ENCODE results near the gene GPR35. TPM values are rescaled to one million over a fixed set of nuclear protein-coding genes. Genes with fewer than 3 reads are reported as not detected.

Gene GPR35
- total and polyA plus RNA-seq, 2 of the 13 experiments (the other 11 are each of a cell fraction or from before 2014, with no cell fraction given), result 27.1 to 44.2 TPM

DNA sequence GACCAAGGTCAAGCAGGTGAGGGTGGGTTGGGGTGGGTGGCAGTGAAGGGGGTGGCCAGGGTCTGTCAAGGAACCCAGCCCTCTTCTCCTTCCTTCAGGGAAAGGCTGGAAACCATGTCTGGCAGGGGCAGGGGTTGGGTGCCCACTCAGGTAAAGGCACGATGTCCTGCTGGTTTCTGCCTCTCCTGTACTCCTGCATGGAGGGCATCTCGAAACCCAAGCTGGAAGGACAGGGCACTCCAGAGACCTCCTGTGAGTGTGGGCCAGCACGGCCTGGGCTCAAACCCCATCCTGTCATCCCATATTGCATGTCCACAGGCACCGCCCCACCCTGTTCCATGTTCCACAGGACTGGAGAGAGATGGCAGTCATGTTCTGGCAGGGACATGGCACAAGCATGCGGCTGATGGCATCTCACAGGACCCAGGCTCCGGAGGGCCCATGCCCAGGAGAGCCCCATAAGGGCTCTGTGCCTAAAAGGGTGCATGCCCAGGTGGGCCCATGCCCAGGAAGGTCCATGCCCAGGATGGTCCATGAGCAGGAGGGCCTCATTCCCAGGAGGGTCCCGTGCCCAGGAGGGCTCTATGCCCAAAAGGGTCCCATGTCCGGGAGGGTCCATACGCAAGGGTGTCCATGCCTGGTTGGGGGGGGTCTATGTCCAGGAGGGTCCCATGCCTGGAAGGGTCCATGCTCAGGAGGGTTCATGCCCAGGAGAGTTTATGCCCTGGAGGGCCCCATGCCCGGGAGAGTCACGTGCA lies 6.4 kb downstream of the GPR35 start (continued):
- TF ChIP-seq TCF12 (IDR thresholded peaks at IDR 0.05), result no peak
- TF ChIP-seq TCF12 (CRISPR knock-in tag; IDR thresholded peaks at IDR 0.05), result no peak
- no peak for TF ChIP-seq HIVEP1 (CRISPR knock-in tag; IDR thresholded peaks at IDR 0.05)
- no peak for TF ChIP-seq CEBPB (IDR thresholded peaks at IDR 0.05; ENCODE audit: borderline replicate concordance, low read depth, low read length)
- TF ChIP-seq, protein P1, sequence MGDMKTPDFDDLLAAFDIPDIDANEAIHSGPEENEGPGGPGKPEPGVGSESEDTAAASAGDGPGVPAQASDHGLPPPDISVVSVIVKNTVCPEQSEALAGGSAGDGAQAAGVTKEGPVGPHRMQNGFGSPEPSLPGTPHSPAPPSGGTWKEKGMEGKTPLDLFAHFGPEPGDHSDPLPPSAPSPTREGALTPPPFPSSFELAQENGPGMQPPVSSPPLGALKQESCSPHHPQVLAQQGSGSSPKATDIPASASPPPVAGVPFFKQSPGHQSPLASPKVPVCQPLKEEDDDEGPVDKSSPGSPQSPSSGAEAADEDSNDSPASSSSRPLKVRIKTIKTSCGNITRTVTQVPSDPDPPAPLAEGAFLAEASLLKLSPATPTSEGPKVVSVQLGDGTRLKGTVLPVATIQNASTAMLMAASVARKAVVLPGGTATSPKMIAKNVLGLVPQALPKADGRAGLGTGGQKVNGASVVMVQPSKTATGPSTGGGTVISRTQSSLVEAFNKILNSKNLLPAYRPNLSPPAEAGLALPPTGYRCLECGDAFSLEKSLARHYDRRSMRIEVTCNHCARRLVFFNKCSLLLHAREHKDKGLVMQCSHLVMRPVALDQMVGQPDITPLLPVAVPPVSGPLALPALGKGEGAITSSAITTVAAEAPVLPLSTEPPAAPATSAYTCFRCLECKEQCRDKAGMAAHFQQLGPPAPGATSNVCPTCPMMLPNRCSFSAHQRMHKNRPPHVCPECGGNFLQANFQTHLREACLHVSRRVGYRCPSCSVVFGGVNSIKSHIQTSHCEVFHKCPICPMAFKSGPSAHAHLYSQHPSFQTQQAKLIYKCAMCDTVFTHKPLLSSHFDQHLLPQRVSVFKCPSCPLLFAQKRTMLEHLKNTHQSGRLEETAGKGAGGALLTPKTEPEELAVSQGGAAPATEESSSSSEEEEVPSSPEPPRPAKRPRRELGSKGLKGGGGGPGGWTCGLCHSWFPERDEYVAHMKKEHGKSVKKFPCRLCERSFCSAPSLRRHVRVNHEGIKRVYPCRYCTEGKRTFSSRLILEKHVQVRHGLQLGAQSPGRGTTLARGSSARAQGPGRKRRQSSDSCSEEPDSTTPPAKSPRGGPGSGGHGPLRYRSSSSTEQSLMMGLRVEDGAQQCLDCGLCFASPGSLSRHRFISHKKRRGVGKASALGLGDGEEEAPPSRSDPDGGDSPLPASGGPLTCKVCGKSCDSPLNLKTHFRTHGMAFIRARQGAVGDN (CRISPR knock-in tag; IDR thresholded peaks at IDR 0.05), result peak; percentile 22; the same call in 1 of the 2 replicates
- TF ChIP-seq ZSCAN20 (CRISPR knock-in tag; IDR thresholded peaks at IDR 0.05; ENCODE audit: borderline replicate concordance), result no peak
- no peak for TF ChIP-seq SIX1 (CRISPR knock-in tag; IDR thresholded peaks at IDR 0.05; ENCODE audit: borderline replicate concordance)
- TF ChIP-seq, protein P2, sequence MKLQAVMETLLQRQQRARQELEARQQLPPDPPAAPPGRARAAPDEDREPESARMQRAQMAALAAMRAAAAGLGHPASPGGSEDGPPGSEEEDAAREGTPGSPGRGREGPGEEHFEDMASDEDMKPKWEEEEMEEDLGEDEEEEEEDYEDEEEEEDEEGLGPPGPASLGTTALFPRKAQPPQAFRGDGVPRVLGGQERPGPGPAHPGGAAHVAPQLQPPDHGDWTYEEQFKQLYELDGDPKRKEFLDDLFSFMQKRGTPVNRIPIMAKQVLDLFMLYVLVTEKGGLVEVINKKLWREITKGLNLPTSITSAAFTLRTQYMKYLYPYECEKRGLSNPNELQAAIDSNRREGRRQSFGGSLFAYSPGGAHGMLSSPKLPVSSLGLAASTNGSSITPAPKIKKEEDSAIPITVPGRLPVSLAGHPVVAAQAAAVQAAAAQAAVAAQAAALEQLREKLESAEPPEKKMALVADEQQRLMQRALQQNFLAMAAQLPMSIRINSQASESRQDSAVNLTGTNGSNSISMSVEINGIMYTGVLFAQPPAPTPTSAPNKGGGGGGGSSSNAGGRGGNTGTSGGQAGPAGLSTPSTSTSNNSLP (IDR thresholded peaks at IDR 0.05; ENCODE audit: low read depth, low read length), result no peak
- no peak for TF ChIP-seq ETV5 (CRISPR knock-in tag; IDR thresholded peaks at IDR 0.05; ENCODE audit: borderline replicate concordance)
- no peak for TF ChIP-seq ZFP36 (IDR thresholded peaks at IDR 0.05; ENCODE audit: borderline replicate concordance, low read depth, low read length, partially characterized antibody)
- no peak for TF ChIP-seq NPAS2 (CRISPR knock-in tag; IDR thresholded peaks at IDR 0.05; ENCODE audit: borderline replicate concordance)
- TF ChIP-seq PLRG1 (conservative IDR thresholded peaks at IDR 0.05), result no peak
- no peak for TF ChIP-seq ZNF598 (CRISPR knock-in tag; IDR thresholded peaks at IDR 0.05; ENCODE audit: borderline replicate concordance)
- peak; percentile 66 for TF ChIP-seq AGO2 (optimal IDR thresholded peaks at IDR 0.05; ENCODE audit: low read depth, low read length)
- no peak for TF ChIP-seq KDM5A (IDR thresholded peaks at IDR 0.05; ENCODE audit: borderline replicate concordance, low read length)
- no peak for TF ChIP-seq TEAD2 (CRISPR knock-in tag; IDR thresholded peaks at IDR 0.05)
- no peak for TF ChIP-seq KLF16 (CRISPR knock-in tag; IDR thresholded peaks at IDR 0.05)
- TF ChIP-seq YEATS4 (CRISPR knock-in tag; IDR thresholded peaks at IDR 0.05; ENCODE audit: borderline replicate concordance), result no peak
- TF ChIP-seq ZFX (CRISPR knock-in tag; IDR thresholded peaks at IDR 0.05; ENCODE audit: low read depth), result no peak
- TF ChIP-seq RBFOX2 (IDR thresholded peaks at IDR 0.05; ENCODE audit: low read depth, low read length), result no peak
- TF ChIP-seq ZNF235 (CRISPR knock-in tag; IDR thresholded peaks at IDR 0.05; ENCODE audit: borderline replicate concordance), result no peak
- TF ChIP-seq RAD21 (CRISPR knock-in tag; IDR thresholded peaks at IDR 0.05), result no peak
- no peak for TF ChIP-seq SAFB2 (CRISPR knock-in tag; IDR thresholded peaks at IDR 0.05; ENCODE audit: borderline replicate concordance, low read depth)
- TF ChIP-seq ZNF432 (CRISPR knock-in tag; IDR thresholded peaks at IDR 0.05; ENCODE audit: borderline replicate concordance), result no peak
- TF ChIP-seq, protein P3, sequence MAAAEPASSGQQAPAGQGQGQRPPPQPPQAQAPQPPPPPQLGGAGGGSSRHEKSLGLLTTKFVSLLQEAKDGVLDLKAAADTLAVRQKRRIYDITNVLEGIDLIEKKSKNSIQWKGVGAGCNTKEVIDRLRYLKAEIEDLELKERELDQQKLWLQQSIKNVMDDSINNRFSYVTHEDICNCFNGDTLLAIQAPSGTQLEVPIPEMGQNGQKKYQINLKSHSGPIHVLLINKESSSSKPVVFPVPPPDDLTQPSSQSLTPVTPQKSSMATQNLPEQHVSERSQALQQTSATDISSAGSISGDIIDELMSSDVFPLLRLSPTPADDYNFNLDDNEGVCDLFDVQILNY (CRISPR knock-in tag; conservative IDR thresholded peaks at IDR 0.05), result no peak
